Transverse colon (tissue), 4 donors: ENCODE measurements around the gene LGALS16. TPM values are rescaled to one million over a fixed set of nuclear protein-coding genes. Genes with fewer than 3 reads are reported as not detected.

ENCODE experiments used
- DNase-seq: peaks from one replicate; pipeline ENCODE4 v3.0.0-alpha.2; 2019
- H3K27ac ChIP-seq, 4 donors: fragments of 200-600 bp; sonication (generic); 2 replicates each; pipeline ENCODE4 v1.5.1; 2016 to 2018; ENCODE audit warnings: inconsistent platforms in 4 of 4
- H3K27me3 ChIP-seq: fragments of 200-600 bp; sonication (generic); 2 replicates; pipeline ENCODE4 v1.5.1; 2017; ENCODE audit warnings: inconsistent platforms
- H3K36me3 ChIP-seq, 4 donors: fragments of 200-600 bp; sonication (generic); 2 replicates each; pipeline ENCODE4 v1.5.1; 2017 to 2019; ENCODE audit warnings: inconsistent platforms in 4 of 4
- H3K4me1 ChIP-seq, 4 donors: fragments of 200-600 bp; sonication (generic); 2 replicates each; pipeline ENCODE4 v1.5.1; 2017 to 2020; ENCODE audit warnings: inconsistent platforms in 4 of 4
- H3K4me3 ChIP-seq, 4 donors: fragments of 200-600 bp; sonication (generic); 1 replicate in 1 of 4; 2 replicates in 3 of 4; pipeline versions ENCODE4 v1.5.1 to v1.6.1; 2017 to 2019; ENCODE audit warnings: inconsistent platforms in 4 of 4
- H3K9me3 ChIP-seq, 2 donors: fragments of 200-600 bp; sonication (generic); 2 replicates each; pipeline ENCODE4 v1.5.1; 2017 to 2019; ENCODE audit warnings: inconsistent platforms in 2 of 2
- CTCF ChIP-seq, 5 experiments: fragments of 200-600 bp in 3 of 5; fragments of 450-650 bp in 2 of 5; sonication (generic) in 3 of 5; IDR thresholded peaks; 1 replicate in 2 of 5; 2 replicates in 3 of 5; pipeline ENCODE4 v1.5.1; 2016 to 2017; ENCODE audit warnings: antibody characterized with exemption in 5 of 5, inconsistent platforms in 3 of 5, mild to moderate bottlenecking in 2 of 5, moderate library complexity in 1 of 5
- EP300 ChIP-seq: sonication (generic); formaldehyde crosslinking; IDR thresholded peaks from one replicate; pipeline ENCODE4 v1.6.1; 2017; ENCODE audit warnings: antibody characterized with exemption, low read depth
- POLR2A ChIP-seq: fragments of 450-650 bp; IDR thresholded peaks from one replicate; pipeline ENCODE4 v1.6.1; 2016; ENCODE audit warnings: antibody characterized with exemption, mild to moderate bottlenecking, moderate library complexity
- POLR2AphosphoS5 ChIP-seq, 3 donors: sonication (generic); formaldehyde crosslinking; IDR thresholded peaks; one replicate each; pipeline ENCODE4 v1.6.1; 2016; ENCODE audit warnings: antibody characterized with exemption in 3 of 3
- WGBS, 2 donors: methylation state at CpG; one replicate each; pipeline ENCODE4 v1.1.5; 2018; ENCODE audit warnings: low coverage in 1 of 2; 5-methylcytosine and 5-hydroxymethylcytosine counted together
- in situ Hi-C, 4 donors: fragments of 200-750 bp; cut with MboI; loops; one replicate each; pipeline versions ENCODE4 v1.15.0 to v1.15.1; 2017; ENCODE audit warnings: low sequenced_read_pairs in 3 of 4, low pct_ligation_motif_present in 1 of 4, low pct_unique_long_range_greater_than_20kb in 1 of 4
- intact Hi-C: fragments of 100-400 bp; cut with DNase I; formaldehyde crosslinking; loops from one replicate; pipeline ENCODE4 v1.15.1; 2023; ENCODE audit warnings: low total_unique reads
- total RNA-seq, 4 donors: library from RNA; depleted of rRNA; stranded (reverse); fragments of >200 nt; gene quantifications; one replicate each; pipeline ENCODE4 v1.1.0, GENCODE V29; 2016

The LGALS16 gene
- total RNA-seq, 4 donors from 2014 or later = not detected

GRCh38 chr19:39704181-39705044 lies 48.7 kb downstream of the LGALS16 start, which contains the start of gene LGALS14:
TSS of gene LGALS14 (plus strand) at chr19:39704481. CDS start at chr19:39704529, 48 bp downstream.
- Histone ChIP-seq H3K4me1 (no peaks in the 10 kb centered on the region), H3K27me3 (peaks cover 9% of the 10 kb centered on the region), H3K9me3 (no peaks in the 10 kb centered on the region), H3K4me3 (no peak within 1 kb of the TSS), H3K36me3 (no peaks in the 10 kb centered on the region), H3K27ac (no peak within 1 kb of the TSS)
- in situ Hi-C loops = no loop called here
- no peak for DNase-seq
- no peak for TF ChIP-seq POLR2AphosphoS5 (IDR thresholded peaks at IDR 0.05)
- TF ChIP-seq POLR2A = no peak
- TF ChIP-seq EP300 = no peak
- TF ChIP-seq CTCF (IDR thresholded peaks at IDR 0.05) = no peak
- 43 to 50% methylated on average over 1 to 6 of the region's 6 CpGs for WGBS, 2 donors
- intact Hi-C loops = no loop called here

- TF ChIP-seq POLR2AphosphoS5 (IDR thresholded peaks at IDR 0.05) (no peak), CTCF (IDR thresholded peaks at IDR 0.05) (no peak), EP300 (no peak), POLR2A (no peak)
- Histone ChIP-seq H3K4me1 (no peaks in the 10 kb centered on the region), H3K27ac (no peak overlapping the region), H3K9me3 (no peaks in the 10 kb centered on the region), H3K4me3 (no peak overlapping the region), H3K36me3 (no peaks in the 10 kb centered on the region), H3K27me3 (peaks cover 3% of the 10 kb centered on the region)
- intact Hi-C loops (no loop called here), in situ Hi-C loops (no loop called here)
- no peak for DNase-seq
- 76 to 81% methylated on average over 4 to 8 of the region's 8 CpGs for WGBS, 2 donors
These were observed 50.0 kb downstream of the LGALS16 start for GRCh38 chr19:39705578-39706188.

GRCh38 chr19:39708594-39708993 lies 52.9 kb downstream of the LGALS16 start:
- DNase-seq = no peak
- no peak overlapping the region for H3K27ac ChIP-seq
- H3K27me3 ChIP-seq = peaks cover 8% of the 10 kb centered on the region
- TF ChIP-seq POLR2AphosphoS5 (IDR thresholded peaks at IDR 0.05) (no peak), POLR2A (no peak), EP300 (no peak), CTCF (IDR thresholded peaks at IDR 0.05) (no peak)
- no peaks in the 10 kb centered on the region for H3K36me3 ChIP-seq
- no peak overlapping the region for H3K4me3 ChIP-seq
- in situ Hi-C loops (no loop called here), intact Hi-C loops (no loop called here)
- H3K4me1 ChIP-seq = no peaks in the 10 kb centered on the region
- H3K9me3 ChIP-seq = no peaks in the 10 kb centered on the region
- 89 to 100% methylated on average over 3 to 6 of the region's 6 CpGs for WGBS, 2 donors

GRCh38 chr19:39709026-39709872 lies 53.5 kb downstream of the LGALS16 start:
- 83 to 88% methylated on average over 5 of the region's 5 CpGs for WGBS, 2 donors
- Histone ChIP-seq H3K27me3 (peaks cover 8% of the 10 kb centered on the region), H3K36me3 (no peaks in the 10 kb centered on the region), H3K4me3 (no peak overlapping the region), H3K4me1 (no peaks in the 10 kb centered on the region), H3K27ac (no peak overlapping the region), H3K9me3 (no peaks in the 10 kb centered on the region)
- intact Hi-C loops (no loop called here), in situ Hi-C loops (no loop called here)
- DNase-seq = no peak
- TF ChIP-seq POLR2A = no peak
- no peak for TF ChIP-seq CTCF (IDR thresholded peaks at IDR 0.05)
- TF ChIP-seq POLR2AphosphoS5 (IDR thresholded peaks at IDR 0.05) = no peak
- no peak for TF ChIP-seq EP300
